ENCODE measurements around the gene PRKG1.

DNA sequence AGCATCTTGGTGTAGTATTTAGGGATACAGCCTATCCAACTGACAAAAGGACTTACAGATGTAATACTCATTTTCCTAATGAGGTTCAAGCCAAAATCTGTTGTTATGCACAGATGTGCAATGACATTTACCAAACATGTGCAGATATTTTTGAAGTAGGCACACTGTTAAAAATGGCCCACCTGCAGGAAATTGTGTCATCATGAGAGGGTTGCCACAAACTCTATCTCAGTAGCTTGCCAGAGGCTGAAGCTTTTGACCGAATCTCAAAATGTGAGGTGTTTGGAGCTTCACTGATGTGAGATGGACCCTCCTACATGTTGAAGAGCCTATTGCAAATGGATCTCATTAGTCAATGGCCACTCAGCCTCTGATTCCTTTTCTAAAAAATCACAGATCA, 714.8 kb downstream of the PRKG1 start:
- TF ChIP-seq EZH2phosphoT487 (IDR thresholded peaks at IDR 0.05): no peak
- TF ChIP-seq, protein P1, sequence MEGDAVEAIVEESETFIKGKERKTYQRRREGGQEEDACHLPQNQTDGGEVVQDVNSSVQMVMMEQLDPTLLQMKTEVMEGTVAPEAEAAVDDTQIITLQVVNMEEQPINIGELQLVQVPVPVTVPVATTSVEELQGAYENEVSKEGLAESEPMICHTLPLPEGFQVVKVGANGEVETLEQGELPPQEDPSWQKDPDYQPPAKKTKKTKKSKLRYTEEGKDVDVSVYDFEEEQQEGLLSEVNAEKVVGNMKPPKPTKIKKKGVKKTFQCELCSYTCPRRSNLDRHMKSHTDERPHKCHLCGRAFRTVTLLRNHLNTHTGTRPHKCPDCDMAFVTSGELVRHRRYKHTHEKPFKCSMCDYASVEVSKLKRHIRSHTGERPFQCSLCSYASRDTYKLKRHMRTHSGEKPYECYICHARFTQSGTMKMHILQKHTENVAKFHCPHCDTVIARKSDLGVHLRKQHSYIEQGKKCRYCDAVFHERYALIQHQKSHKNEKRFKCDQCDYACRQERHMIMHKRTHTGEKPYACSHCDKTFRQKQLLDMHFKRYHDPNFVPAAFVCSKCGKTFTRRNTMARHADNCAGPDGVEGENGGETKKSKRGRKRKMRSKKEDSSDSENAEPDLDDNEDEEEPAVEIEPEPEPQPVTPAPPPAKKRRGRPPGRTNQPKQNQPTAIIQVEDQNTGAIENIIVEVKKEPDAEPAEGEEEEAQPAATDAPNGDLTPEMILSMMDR (IDR thresholded peaks at IDR 0.05): no peak
- no peak for TF ChIP-seq EZH2 (IDR thresholded peaks at IDR 0.05)
